Sigmoid colon (tissue), 4 donors: ENCODE measurements around the gene NUDT9.
"Not testable (repeated sequence)": the region's sequence is repeated elsewhere in the genome, so short reads cannot be mapped to it uniquely, and the experiment has no call there.

Experiments used
- POLR2A ChIP-seq, 2 donors: fragments of 450-650 bp; IDR thresholded peaks; one replicate each; pipeline ENCODE4 v1.6.1; 2016; ENCODE audit warnings: antibody characterized with exemption in 2 of 2, mild to moderate bottlenecking in 2 of 2, moderate library complexity in 2 of 2
- POLR2AphosphoS5 ChIP-seq, 4 donors: sonication (generic); formaldehyde crosslinking; IDR thresholded peaks; one replicate each; pipeline ENCODE4 v1.6.1; 2017; ENCODE audit warnings: antibody characterized with exemption in 4 of 4
- TF ChIP-seq, protein P1 (sequence below), 4 experiments: fragments of 450-650 bp in 3 of 4; fragments of 200-600 bp in 1 of 4; IDR thresholded peaks; one replicate each; pipeline ENCODE4 v1.5.1; 2016 to 2019; ENCODE audit warnings: antibody characterized with exemption in 4 of 4, mild to moderate bottlenecking in 3 of 4, moderate library complexity in 2 of 4

DNA sequence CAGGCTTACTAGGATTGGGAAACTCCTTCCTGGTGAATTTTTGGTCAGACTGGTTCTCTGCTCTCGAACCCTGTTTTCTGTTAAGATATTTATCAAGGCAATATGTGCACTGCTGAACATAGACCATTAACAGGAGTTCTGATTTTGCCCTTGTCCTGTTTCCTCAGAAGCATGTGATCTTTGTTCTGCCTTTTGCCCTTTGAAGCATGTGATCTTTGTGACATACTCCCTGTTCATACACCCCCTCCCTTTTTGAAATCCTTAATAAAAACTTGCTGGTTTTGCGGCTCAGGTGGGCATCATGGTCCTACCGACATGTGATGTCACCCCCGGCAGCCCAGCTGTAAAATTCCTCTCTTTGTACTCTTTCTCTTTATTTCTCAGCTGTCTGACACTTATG is 4.0 kb upstream of the NUDT9 start:
- TF ChIP-seq POLR2A, POLR2AphosphoS5 (IDR thresholded peaks at IDR 0.05): not testable (repeated sequence)
- TF ChIP-seq, protein P1, sequence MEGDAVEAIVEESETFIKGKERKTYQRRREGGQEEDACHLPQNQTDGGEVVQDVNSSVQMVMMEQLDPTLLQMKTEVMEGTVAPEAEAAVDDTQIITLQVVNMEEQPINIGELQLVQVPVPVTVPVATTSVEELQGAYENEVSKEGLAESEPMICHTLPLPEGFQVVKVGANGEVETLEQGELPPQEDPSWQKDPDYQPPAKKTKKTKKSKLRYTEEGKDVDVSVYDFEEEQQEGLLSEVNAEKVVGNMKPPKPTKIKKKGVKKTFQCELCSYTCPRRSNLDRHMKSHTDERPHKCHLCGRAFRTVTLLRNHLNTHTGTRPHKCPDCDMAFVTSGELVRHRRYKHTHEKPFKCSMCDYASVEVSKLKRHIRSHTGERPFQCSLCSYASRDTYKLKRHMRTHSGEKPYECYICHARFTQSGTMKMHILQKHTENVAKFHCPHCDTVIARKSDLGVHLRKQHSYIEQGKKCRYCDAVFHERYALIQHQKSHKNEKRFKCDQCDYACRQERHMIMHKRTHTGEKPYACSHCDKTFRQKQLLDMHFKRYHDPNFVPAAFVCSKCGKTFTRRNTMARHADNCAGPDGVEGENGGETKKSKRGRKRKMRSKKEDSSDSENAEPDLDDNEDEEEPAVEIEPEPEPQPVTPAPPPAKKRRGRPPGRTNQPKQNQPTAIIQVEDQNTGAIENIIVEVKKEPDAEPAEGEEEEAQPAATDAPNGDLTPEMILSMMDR (IDR thresholded peaks at IDR 0.05): not testable (repeated sequence)
